ENCODE measurements around the gene TMEM204. TPM values are rescaled to one million over a fixed set of nuclear protein-coding genes. Genes with fewer than 3 reads are reported as not detected.

TMEM204 gene
- total and polyA plus RNA-seq, 4 donors: 24.7 to 116 (median 40.4) TPM

GRCh38 chr16:1499756-1500464 lies 33.6 kb upstream of the TMEM204 start:
- H3K4me1 ChIP-seq (ENCODE audit: control insufficient read depth in 5 of 5, insufficient read depth in 5 of 5, low read length in 5 of 5): peaks cover 0 to 2% (median 0%) of the 10 kb centered on the region in 5 donors
- H3K9me3 ChIP-seq (ENCODE audit: control insufficient read depth in 4 of 4, insufficient read depth in 3 of 4, low read length in 3 of 4): no peaks in the 10 kb centered on the region
- ATAC-seq (ENCODE audit: insufficient read depth, low FRiP score) (no peak), DNase-seq (no peak)
- WGBS, 2 donors: 97% methylated on average over 36 of the region's 36 CpGs
- peaks cover 12 to 66% (median 25%) of the 10 kb centered on the region in 4 donors for H3K36me3 ChIP-seq (ENCODE audit: control insufficient read depth in 4 of 4, insufficient read depth in 4 of 4, low read length in 4 of 4)
- H3K27ac ChIP-seq (ENCODE audit: low read depth in 1 of 2, low read length in 1 of 2): no peak overlapping the region
- no peaks in the 10 kb centered on the region for H3K27me3 ChIP-seq (ENCODE audit: control insufficient read depth in 3 of 3, insufficient read depth in 3 of 3, low read length in 2 of 3)
- TF ChIP-seq CTCF (IDR thresholded peaks at IDR 0.05; ENCODE audit: control extremely low read depth, extremely low read depth): no peak
- H3K9ac ChIP-seq (ENCODE audit: insufficient read depth in 1 of 2, low read length in 2 of 2): no peak overlapping the region
- H3K4me3 ChIP-seq: no peak overlapping the region

DNA sequence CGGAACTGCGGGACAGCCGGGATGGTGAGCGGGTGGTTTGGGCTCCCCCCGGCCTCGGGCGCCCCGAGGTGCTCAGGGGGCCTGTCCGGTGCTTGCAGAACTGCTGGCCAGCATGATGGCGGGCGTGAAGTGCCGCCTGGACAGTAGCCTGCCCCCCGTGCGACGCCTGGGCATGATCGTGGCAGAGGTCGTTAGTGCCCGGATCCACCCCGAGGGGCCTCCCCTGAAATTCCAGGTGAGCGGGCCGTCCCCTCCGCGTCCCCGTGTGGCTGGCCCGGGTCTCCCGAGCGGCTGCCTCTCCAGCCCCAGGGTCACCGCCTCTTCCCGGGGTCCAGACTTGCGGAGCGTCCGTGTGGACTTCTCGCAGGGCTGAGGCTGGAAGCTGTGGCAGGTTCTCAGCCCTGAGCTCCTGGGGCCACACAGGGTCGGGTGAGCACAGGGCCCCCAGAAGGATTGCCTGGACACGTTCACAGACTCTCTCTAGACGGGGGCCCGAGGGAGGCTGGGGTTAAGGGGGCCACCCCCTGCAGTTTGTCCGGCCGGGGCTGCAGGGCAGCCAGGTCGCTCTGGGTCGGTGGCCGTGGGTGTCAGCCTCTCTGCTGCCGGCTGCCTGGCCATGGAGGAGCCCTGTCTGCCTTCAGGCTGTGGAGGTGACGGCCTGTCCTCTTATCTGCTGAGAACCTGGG lies 32.9 kb upstream of the TMEM204 start:
- no peak for ATAC-seq (ENCODE audit: insufficient read depth, low FRiP score)
- Histone ChIP-seq H3K36me3 (ENCODE audit: control insufficient read depth in 4 of 4, insufficient read depth in 4 of 4, low read length in 4 of 4) (peaks cover 12 to 69% (median 22%) of the 10 kb centered on the region in 4 donors), H3K9me3 (ENCODE audit: control insufficient read depth in 4 of 4, insufficient read depth in 3 of 4, low read length in 3 of 4) (no peaks in the 10 kb centered on the region), H3K27me3 (ENCODE audit: control insufficient read depth in 3 of 3, insufficient read depth in 3 of 3, low read length in 2 of 3) (no peaks in the 10 kb centered on the region), H3K9ac (ENCODE audit: insufficient read depth in 1 of 2, low read length in 2 of 2) (no peak overlapping the region), H3K4me3 (no peak overlapping the region), H3K4me1 (ENCODE audit: control insufficient read depth in 5 of 5, insufficient read depth in 5 of 5, low read length in 5 of 5) (no peaks in the 10 kb centered on the region), H3K27ac (ENCODE audit: low read depth in 1 of 2, low read length in 1 of 2) (no peak overlapping the region)
- 96 to 98% methylated on average over 42 to 44 of the region's 44 CpGs for WGBS, 2 donors
- no peak for TF ChIP-seq CTCF (IDR thresholded peaks at IDR 0.05; ENCODE audit: control extremely low read depth, extremely low read depth)
- no peak for DNase-seq

DNA sequence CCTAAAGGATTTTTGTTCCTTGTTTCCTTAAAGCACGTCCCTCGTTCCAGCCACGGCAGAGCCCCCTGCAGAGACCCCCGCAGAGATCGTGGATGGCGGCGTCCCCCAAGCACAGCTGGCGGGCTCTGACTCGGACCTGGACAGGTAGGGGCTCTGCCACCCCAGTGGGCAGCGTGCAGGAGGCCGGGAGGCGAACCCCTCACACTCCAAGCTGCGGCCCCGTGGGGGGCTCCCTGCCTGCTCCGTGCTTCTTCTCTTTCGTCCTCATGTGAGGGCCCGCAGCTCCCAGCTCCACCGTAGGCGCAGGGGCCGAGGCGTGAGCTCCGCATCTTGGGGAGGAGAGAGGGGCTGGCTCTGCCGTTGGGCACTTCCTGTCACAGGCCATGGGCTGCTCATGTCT lies 31.8 kb upstream of the TMEM204 start:
- no peak for ATAC-seq (ENCODE audit: insufficient read depth, low FRiP score)
- Histone ChIP-seq H3K36me3 (ENCODE audit: control insufficient read depth in 4 of 4, insufficient read depth in 4 of 4, low read length in 4 of 4) (peaks cover 12 to 67% (median 20%) of the 10 kb centered on the region in 4 donors), H3K27ac (ENCODE audit: low read depth in 1 of 2, low read length in 1 of 2) (no peak overlapping the region), H3K27me3 (ENCODE audit: control insufficient read depth in 3 of 3, insufficient read depth in 3 of 3, low read length in 2 of 3) (no peaks in the 10 kb centered on the region), H3K9ac (ENCODE audit: insufficient read depth in 1 of 2, low read length in 2 of 2) (no peak overlapping the region), H3K4me1 (ENCODE audit: control insufficient read depth in 5 of 5, insufficient read depth in 5 of 5, low read length in 5 of 5) (no peaks in the 10 kb centered on the region), H3K9me3 (ENCODE audit: control insufficient read depth in 4 of 4, insufficient read depth in 3 of 4, low read length in 3 of 4) (no peaks in the 10 kb centered on the region), H3K4me3 (no peak overlapping the region)
- DNase-seq: no peak
- 96 to 97% methylated on average over 22 to 23 of the region's 23 CpGs for WGBS, 2 donors
- no peak for TF ChIP-seq CTCF (IDR thresholded peaks at IDR 0.05; ENCODE audit: control extremely low read depth, extremely low read depth)

Data from lung (tissue), 12 donors.